T-helper 2 cell (primary cell): ENCODE results near the gene TTC28.

ENCODE experiments used
- DNase-seq, 5 experiments: peaks; one replicate each; pipeline versions ENCODE4 v3.0.0 to v3.0.0-alpha.2; 2012 to 2022

TTC28 gene

GRCh38 chr22:28346308-28346707, 333.3 kb downstream of the TTC28 start:
- DNase-seq = no peak

DNA sequence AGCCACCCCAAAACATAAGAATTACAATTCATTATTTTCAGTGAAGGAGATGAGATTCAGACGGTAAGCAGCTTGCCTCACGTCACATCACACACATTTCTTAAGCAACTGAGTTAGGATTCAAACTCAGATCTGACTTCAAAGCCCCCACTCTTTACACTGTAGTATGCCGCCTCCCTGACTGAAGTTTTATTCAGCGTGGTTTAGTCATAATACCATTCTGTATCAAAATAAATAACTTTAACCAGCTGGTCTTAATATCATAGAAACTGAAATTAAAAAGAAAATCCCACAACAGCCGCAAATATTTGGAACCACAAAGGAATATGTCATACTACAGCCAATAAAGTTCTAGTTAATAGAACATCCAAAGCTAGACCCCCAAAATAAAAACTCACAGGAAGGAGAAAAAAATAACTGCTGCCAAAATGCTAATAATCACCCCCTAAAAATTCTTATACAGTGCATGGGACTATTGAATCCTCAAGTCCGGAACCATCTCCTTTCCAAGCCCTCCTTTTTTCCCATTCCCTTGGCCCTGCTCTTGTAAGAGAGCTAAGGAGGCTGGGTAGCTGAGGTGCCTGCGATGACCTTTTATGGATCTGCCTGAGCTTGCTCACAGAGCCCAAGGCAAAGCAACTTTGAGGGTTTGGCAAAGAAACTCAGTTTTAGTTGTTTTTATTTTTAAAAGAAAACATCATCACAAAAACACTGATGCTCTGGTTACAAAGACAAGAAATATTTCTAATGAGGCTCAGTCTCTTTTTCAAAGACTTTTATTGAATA, 334.5 kb downstream of the TTC28 start:
- DNase-seq = no peak

- DNase-seq = no peak
These were observed 338.6 kb downstream of the TTC28 start for GRCh38 chr22:28341001-28341400.

GRCh38 chr22:28333088-28333487, 346.6 kb downstream of the TTC28 start:
- DNase-seq = no peak

- DNase-seq = no peak
These were observed 347.2 kb downstream of the TTC28 start for GRCh38 chr22:28332410-28332809.

- DNase-seq = no peak
These were observed 347.9 kb downstream of the TTC28 start for GRCh38 chr22:28331695-28332094.

DNA sequence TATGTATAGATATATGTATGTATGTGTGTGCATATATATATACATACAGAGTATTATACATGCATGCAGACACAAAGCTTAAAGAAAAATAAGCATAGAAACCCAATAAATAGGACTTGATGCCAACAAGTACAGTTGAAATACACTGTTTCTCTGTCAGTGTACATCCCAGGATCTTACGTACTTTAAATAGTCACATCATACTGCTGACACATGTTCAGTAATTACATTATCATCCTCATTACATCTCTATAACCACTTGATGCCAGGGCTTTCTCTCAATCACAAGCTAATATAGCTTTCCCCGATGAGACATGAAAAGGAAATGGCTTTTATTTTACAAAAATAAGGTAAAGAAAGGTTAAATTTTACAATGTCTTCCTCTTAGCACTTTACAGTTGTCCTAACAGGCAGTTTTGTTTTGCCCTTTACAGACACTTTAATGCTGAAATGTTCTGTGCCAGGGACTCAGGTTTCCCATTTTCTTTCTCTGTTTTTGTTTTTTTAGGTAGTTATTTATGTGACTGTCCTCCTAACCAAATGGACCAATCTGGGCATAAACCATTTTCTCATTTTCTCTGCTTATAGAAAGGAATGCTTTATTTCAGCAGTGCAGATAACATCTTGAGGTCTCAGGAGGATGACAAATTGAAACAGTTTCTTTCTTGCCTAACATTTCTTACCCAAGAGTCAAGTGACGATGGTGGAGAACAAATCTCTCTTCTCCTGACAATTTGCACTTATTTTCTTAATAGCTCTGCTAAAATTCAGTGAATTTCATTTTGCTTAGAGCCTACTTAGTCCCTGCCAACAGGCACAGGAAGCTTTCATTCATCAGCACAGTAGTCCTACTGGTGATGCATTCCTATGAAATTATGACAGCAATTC, 350.2 kb downstream of the TTC28 start:
- peak in 1 of 5 experiments; percentile 47 for DNase-seq

GRCh38 chr22:28328756-28329155, 350.9 kb downstream of the TTC28 start:
- DNase-seq = peak in 1 of 5 experiments; percentile 43

GRCh38 chr22:28316014-28316413, 363.6 kb downstream of the TTC28 start:
- peak in 1 of 5 experiments; percentile 3 for DNase-seq

- no peak for DNase-seq
These were observed 364.7 kb downstream of the TTC28 start for GRCh38 chr22:28314959-28315358.

- DNase-seq = no peak
These were observed 369.3 kb downstream of the TTC28 start for GRCh38 chr22:28310299-28310698.

DNA sequence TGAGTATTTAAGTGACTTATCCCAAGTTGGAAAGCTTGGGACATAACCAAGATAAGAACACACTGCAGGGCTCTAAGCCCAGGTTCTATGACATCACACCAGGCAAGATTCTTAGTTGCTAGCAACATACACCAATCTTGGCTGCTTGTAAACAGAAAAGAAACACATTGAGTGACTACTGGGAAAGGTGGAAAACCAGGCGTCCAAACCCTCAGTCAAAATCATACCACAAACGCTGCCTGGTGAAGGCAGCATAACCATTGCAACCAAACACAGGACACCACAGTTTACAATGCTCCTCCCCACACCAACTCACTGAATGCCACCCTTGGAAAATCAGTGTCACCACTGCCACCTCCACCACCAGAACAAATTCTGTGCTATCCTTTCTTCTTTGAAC, 379.9 kb downstream of the TTC28 start:
- DNase-seq = no peak

- DNase-seq = no peak
These were observed 380.3 kb downstream of the TTC28 start for GRCh38 chr22:28299309-28299708.

GRCh38 chr22:28297504-28297903, 382.1 kb downstream of the TTC28 start:
- DNase-seq = peak in 1 of 5 experiments; percentile 4

GRCh38 chr22:28296452-28296851, 383.2 kb downstream of the TTC28 start:
- DNase-seq = no peak

GRCh38 chr22:28283068-28283654, 396.5 kb downstream of the TTC28 start:
- no peak for DNase-seq

- no peak for DNase-seq
These were observed 397.1 kb downstream of the TTC28 start for GRCh38 chr22:28282405-28283067.

- DNase-seq = no peak
These were observed 399.8 kb downstream of the TTC28 start for GRCh38 chr22:28279888-28280287.

GRCh38 chr22:28269277-28269676, 410.4 kb downstream of the TTC28 start:
- DNase-seq = no peak

DNA sequence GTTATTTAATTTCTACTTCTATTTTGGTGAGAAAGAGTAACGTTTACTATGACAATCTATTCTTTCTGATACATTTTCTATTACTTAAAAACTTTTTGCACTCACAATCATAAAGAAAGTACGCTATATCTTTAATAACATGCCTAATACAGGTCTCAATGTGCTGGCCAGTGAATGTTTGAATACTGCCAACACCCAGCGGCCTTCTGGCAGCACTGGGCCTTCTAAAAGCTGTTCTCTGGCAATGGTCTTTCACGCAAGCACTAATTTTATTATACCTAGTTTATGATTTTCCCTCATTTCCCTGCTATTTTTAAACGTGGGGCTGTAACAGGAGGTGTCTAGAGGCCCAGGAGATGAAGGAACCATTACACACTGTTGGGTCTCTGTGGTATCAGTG, 410.8 kb downstream of the TTC28 start:
- no peak for DNase-seq

- no peak for DNase-seq
These were observed 411.5 kb downstream of the TTC28 start for GRCh38 chr22:28268171-28268570.

DNA sequence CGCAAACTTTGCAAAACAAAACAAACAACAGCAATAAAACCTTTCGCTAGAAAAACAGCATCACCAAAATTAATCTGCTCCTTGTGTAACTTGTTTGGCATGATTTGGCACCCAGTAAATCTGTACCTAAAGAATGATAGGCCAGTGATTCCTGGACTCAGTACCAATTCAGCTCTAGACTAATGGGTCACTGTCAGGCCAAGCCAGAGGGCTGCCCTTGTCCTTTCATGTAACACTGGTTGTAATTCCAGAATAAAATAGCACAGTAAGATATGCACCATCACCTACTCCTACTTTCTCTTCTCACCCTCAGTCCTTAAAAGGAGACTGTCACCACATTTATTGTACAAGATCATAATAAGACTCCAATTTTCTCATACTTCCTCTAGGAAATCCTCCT, 419.0 kb downstream of the TTC28 start:
- DNase-seq = no peak

GRCh38 chr22:28259774-28260312, 419.8 kb downstream of the TTC28 start:
- DNase-seq = no peak
